Lower lobe of right lung (tissue), 2 donors: ENCODE measurements around the gene ERCC1. TPM values are rescaled to one million over a fixed set of nuclear protein-coding genes. Genes with fewer than 3 reads are reported as not detected.

Source experiments
- ATAC-seq, 2 donors: fragments of 200-7000 bp; cut with Tn5 transposase; one replicate each; pipeline ENCODE4 v1.9.1; 2020 to 2022; ENCODE audit warnings: mild to moderate bottlenecking in 2 of 2, moderate library complexity in 2 of 2
- DNase-seq: peaks from one replicate; pipeline ENCODE4 v3.0.0-alpha.2; 2020
- H3K27ac ChIP-seq: fragments of 200-600 bp; one replicate; pipeline ENCODE4 v1.8.0; 2022
- H3K27me3 ChIP-seq: fragments of 200-600 bp; one replicate; pipeline ENCODE4 v1.8.0; 2022; ENCODE audit warnings: low read depth
- H3K36me3 ChIP-seq: fragments of 200-600 bp; one replicate; pipeline ENCODE4 v1.8.0; 2022; ENCODE audit warnings: mild to moderate bottlenecking
- H3K4me1 ChIP-seq: fragments of 200-600 bp; one replicate; pipeline ENCODE4 v1.8.0; 2022
- H3K4me3 ChIP-seq: fragments of 200-600 bp; one replicate; pipeline ENCODE4 v1.8.0; 2022; ENCODE audit warnings: mild to moderate bottlenecking
- H3K9me3 ChIP-seq: fragments of 200-600 bp; one replicate; pipeline ENCODE4 v1.8.0; 2022
- CTCF ChIP-seq: fragments of 200-600 bp; IDR thresholded peaks from one replicate; pipeline ENCODE4 v1.8.0; 2022; ENCODE audit warnings: antibody characterized with exemption, mild to moderate bottlenecking
- intact Hi-C: fragments of 100-400 bp; cut with DNase I; formaldehyde crosslinking; loops from one replicate; pipeline ENCODE4 v1.11.0; 2022
- total RNA-seq: library from RNA; stranded (reverse); fragmentation: NEBNext Ultra II Directional; extraction: Animal tissue kit (Norgen Biotek cat#: 25700); gene quantifications from one replicate; pipeline ENCODE4 v1.2.1, GENCODE V29; 2021
- donor health status: DM: no; HTN: yes; CAD: no; lungs with severe emphysema.

ERCC1 gene
- total RNA-seq, 1 donor from 2014 or later, result 41.6 TPM

GRCh38 chr19:45467456-45468158, 43.9 kb upstream of the ERCC1 start, which contains the start of gene FOSB:
TSS of gene FOSB (plus strand) at chr19:45467996. CDS start at chr19:45468587, 591 bp downstream.
- H3K27ac ChIP-seq, result peak within 1 kb of the TSS; percentile 98
- ATAC-seq (peak; percentile 56 to 66), DNase-seq (peak; percentile 97)
- no peak for TF ChIP-seq CTCF
- H3K27me3 ChIP-seq, result no peaks in the 10 kb centered on the region
- H3K36me3 ChIP-seq, result no peaks in the 10 kb centered on the region
- peaks cover 31% of the 10 kb centered on the region for H3K4me1 ChIP-seq
- H3K9me3 ChIP-seq, result no peaks in the 10 kb centered on the region
- peak within 1 kb of the TSS; percentile 74 for H3K4me3 ChIP-seq
- intact Hi-C loops, result no loop called here

- ATAC-seq, result no peak
- Histone ChIP-seq H3K27ac (peak overlapping the region; percentile 98), H3K9me3 (no peaks in the 10 kb centered on the region), H3K4me1 (peaks cover 29% of the 10 kb centered on the region), H3K4me3 (peak overlapping the region; percentile 74), H3K27me3 (no peaks in the 10 kb centered on the region), H3K36me3 (no peaks in the 10 kb centered on the region)
- intact Hi-C loops, result no loop called here
- no peak for DNase-seq
- TF ChIP-seq CTCF, result no peak
These were observed 43.4 kb upstream of the ERCC1 start for GRCh38 chr19:45467115-45467455.

GRCh38 chr19:45464852-45465441, 41.2 kb upstream of the ERCC1 start:
- Histone ChIP-seq H3K4me1 (peaks cover 20% of the 10 kb centered on the region), H3K9me3 (no peaks in the 10 kb centered on the region), H3K27ac (no peak overlapping the region), H3K27me3 (no peaks in the 10 kb centered on the region), H3K36me3 (no peaks in the 10 kb centered on the region), H3K4me3 (no peak overlapping the region)
- no peak for ATAC-seq
- TF ChIP-seq CTCF, result no peak
- no peak for DNase-seq
- intact Hi-C loops, result no loop called here

GRCh38 chr19:45464274-45464673, 40.6 kb upstream of the ERCC1 start:
- no peak for DNase-seq
- H3K27me3 ChIP-seq, result no peaks in the 10 kb centered on the region
- no peak overlapping the region for H3K4me3 ChIP-seq
- no peak for ATAC-seq
- no peak overlapping the region for H3K27ac ChIP-seq
- H3K4me1 ChIP-seq, result peaks cover 16% of the 10 kb centered on the region
- intact Hi-C loops, result no loop called here
- TF ChIP-seq CTCF, result no peak
- H3K36me3 ChIP-seq, result no peaks in the 10 kb centered on the region
- no peaks in the 10 kb centered on the region for H3K9me3 ChIP-seq

- H3K4me1 ChIP-seq, result peaks cover 12% of the 10 kb centered on the region
- ATAC-seq, result no peak
- no peaks in the 10 kb centered on the region for H3K36me3 ChIP-seq
- no peaks in the 10 kb centered on the region for H3K9me3 ChIP-seq
- DNase-seq, result no peak
- no peaks in the 10 kb centered on the region for H3K27me3 ChIP-seq
- no peak overlapping the region for H3K4me3 ChIP-seq
- no peak for TF ChIP-seq CTCF
- intact Hi-C loops, result no loop called here
- no peak overlapping the region for H3K27ac ChIP-seq
These were observed 39.5 kb upstream of the ERCC1 start for GRCh38 chr19:45463241-45463640.
